ENCODE results near the gene HYAL3. TPM values are rescaled to one million over a fixed set of nuclear protein-coding genes. Genes with fewer than 3 reads are reported as not detected.
"Not testable (repeated sequence)": the region's sequence is repeated elsewhere in the genome, so short reads cannot be mapped to it uniquely, and the experiment has no call there.

The HYAL3 gene
- polyA plus RNA-seq, 1 experiment, result 8.5 TPM

DNA sequence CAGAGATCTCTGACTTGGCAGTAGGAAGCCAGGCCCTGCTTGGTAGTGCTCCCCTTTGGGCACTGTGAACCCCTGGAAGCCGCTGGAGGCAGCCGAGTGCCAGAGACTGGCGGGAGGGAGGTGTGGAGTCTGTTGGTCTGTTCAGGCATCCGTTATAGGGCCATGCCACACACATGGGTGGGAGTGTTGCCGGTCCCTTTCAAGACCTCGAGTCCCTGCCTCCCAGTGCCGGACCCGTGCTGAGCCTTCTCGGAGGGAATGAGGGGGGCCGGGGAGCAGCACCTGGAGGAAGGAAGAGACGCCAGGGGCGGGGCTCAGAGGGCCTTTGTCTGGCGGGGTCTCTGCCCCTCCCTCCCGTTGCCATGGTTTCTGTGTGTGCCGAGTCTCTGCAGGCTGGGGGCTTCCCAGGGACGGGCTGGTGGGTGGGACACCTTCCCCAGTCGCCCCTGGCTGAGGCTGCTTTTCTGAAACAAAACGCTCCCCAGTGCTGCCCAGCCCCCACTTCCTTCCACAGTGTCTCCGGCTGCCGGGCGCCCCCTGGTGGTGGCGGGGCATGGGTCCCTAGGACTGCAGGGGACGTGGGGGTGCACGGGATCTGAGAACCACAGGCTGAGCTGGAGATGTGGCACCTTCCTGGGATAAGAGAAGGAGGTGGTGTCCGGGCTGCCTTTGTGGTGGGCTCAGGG is 53.2 kb downstream of the HYAL3 start:
- DNase-seq (ENCODE audit: low read depth), result no peak
- Histone ChIP-seq H3K4me3 (ENCODE audit: low read depth, low read length) (peak overlapping the region; percentile 34), H3K36me3 (ENCODE audit: control insufficient read depth, insufficient read depth, low read length) (peaks cover 16% of the 10 kb centered on the region), H3K27me3 (ENCODE audit: control insufficient read depth, insufficient read depth, low read length) (no peaks in the 10 kb centered on the region)
- TF ChIP-seq, protein P1, sequence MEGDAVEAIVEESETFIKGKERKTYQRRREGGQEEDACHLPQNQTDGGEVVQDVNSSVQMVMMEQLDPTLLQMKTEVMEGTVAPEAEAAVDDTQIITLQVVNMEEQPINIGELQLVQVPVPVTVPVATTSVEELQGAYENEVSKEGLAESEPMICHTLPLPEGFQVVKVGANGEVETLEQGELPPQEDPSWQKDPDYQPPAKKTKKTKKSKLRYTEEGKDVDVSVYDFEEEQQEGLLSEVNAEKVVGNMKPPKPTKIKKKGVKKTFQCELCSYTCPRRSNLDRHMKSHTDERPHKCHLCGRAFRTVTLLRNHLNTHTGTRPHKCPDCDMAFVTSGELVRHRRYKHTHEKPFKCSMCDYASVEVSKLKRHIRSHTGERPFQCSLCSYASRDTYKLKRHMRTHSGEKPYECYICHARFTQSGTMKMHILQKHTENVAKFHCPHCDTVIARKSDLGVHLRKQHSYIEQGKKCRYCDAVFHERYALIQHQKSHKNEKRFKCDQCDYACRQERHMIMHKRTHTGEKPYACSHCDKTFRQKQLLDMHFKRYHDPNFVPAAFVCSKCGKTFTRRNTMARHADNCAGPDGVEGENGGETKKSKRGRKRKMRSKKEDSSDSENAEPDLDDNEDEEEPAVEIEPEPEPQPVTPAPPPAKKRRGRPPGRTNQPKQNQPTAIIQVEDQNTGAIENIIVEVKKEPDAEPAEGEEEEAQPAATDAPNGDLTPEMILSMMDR (IDR thresholded peaks at IDR 0.05; ENCODE audit: insufficient read depth, low read depth, low read length), result peak; percentile 100
- ChIA-PET CTCF (interaction anchor here (0.6 to 4.9 kb wide), 33 partner anchors 9 to 304 kb away, joined by 3 to 51 read pairs (median 4); partner anchors contain the start of genes GNAI2, GNAT1, HYAL3 and IFRD2), POLR2A (interaction anchor here (0.9 to 1.3 kb wide), 3 partner anchors 8 to 13 kb away, joined by 3 to 7 read pairs (median 4); partner anchors contain the start of gene GNAI2)

DNA sequence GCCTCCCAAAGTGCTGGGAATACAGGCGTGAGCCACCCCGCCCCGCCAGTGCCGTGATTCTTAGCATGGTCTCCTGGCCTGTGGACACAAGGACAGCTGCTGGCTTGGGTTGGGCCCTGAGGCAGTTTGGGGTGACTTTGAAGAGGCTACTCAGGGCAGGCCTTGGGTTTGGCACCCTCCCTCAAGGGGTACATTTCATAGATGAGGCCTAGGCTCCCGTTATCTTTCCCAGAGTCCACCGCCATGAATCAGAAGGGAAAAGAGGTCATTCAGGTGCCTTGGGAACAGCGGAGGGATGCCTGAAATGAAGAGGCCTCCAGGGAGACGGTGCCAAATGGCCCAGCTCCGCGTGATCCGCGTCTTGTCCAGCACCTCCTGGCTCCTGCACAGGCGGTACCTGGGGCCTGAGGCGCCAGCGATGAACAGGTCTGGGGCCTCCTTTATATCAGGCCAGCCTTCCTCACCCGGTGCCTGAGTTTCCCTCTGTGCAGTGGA is 53.9 kb downstream of the HYAL3 start:
- CTCF ChIA-PET, result interaction anchor here (0.7 to 1.0 kb wide), 2 partner anchors 19 to 34 kb away, joined by 3 read pairs; partner anchors contain the start of gene LSMEM2

DNA sequence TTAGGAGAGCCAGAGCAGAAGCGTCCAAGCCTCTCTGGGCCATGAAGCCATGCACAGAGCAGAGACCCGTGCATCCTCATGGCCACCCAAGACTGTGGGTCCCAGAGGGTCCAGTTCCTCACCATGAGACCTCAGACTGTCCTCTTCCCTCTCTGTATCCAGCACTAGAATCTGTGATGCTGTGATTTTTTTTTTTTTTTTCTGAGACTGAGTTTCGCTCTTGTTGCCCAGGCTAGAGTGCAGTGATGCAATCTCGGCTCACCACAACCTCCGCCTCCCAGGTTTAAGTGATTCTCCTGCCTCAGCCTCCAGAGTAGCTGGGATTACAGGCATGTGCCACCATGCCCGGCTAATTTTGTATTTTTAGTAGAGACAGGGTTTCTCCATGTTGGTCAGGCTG is 54.4 kb downstream of the HYAL3 start:
- POLR2A ChIA-PET; DNase-seq (ENCODE audit: low read depth); H3K27me3 ChIP-seq (ENCODE audit: control insufficient read depth, insufficient read depth, low read length); H3K4me3 ChIP-seq (ENCODE audit: low read depth, low read length): not testable (repeated sequence)
- CTCF ChIA-PET, result interaction anchor here (0.7 to 2.3 kb wide), 4 partner anchors 14 to 34 kb away, joined by 3 to 10 read pairs (median 3); partner anchors contain the start of gene LSMEM2
- H3K36me3 ChIP-seq (ENCODE audit: control insufficient read depth, insufficient read depth, low read length), result peaks cover 18% of the 10 kb centered on the region

More for the DNA sequence above, 53.9 kb downstream of the HYAL3 start:
- Histone ChIP-seq H3K36me3 (ENCODE audit: control insufficient read depth, insufficient read depth, low read length) (peaks cover 16% of the 10 kb centered on the region), H3K4me3 (ENCODE audit: low read depth, low read length) (no peak overlapping the region), H3K27me3 (ENCODE audit: control insufficient read depth, insufficient read depth, low read length) (no peaks in the 10 kb centered on the region)
- POLR2A ChIA-PET, result no interaction called here
- TF ChIP-seq, protein P1 (IDR thresholded peaks at IDR 0.05; ENCODE audit: insufficient read depth, low read depth, low read length), result no peak
- DNase-seq (ENCODE audit: low read depth), result no peak

DNA sequence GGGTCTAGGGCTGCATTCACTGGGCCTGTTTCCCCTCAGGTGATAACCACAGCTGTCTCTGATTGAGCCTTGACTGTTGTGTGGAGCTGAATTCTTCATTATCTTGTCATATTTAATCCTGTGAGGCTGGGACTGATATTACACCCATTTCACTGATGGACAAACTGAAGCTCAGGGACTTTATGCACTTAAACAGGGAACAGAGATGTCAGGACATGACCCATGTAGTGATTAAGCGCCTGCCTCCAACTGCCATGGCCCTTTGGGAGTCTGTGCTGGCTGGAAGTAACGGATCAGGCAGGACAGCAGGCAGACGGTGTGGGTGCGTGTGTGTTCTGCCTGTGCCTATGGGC is 55.7 kb downstream of the HYAL3 start:
- DNase-seq (ENCODE audit: low read depth), result no peak
- POLR2A ChIA-PET, result no interaction called here
- CTCF ChIA-PET, result interaction anchor here (0.6 to 2.3 kb wide), 6 partner anchors 15 to 49 kb away, joined by 3 to 10 read pairs (median 6); no protein-coding TSS in a partner anchor

DNA sequence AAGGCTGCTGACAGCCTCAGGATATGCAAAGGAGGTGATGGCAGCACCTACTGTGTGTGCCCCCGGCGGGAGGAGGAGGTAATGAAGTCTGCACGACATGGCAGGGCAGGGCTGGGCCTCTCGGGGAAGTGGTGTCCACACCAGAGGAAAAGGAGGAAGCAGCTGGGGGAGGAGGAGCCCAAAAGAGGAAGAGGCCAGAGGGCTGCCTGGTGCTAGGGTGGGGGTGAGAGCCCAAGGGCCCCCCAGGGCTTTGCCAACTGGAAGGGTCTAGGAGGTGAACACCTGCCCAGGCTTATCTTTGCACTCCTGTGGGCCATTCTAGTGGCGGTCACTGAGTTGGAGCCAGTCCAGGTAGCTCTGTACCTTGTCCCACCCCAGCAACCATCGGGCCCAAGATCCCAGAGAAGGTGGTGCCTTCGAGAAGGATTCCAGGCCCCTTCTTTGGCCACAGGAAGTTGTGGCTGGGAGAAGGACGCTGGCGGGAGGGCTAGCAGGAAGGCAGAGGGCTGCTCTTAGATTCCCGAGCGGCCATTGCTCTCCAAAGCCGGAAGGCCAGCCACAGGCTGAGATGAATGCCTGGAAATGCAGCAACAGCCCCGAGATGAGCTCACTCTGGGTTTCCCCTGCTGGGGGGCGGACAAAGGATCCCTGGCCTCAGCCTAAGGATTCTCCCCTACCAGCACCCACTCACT is 56.2 kb downstream of the HYAL3 start:
- CTCF ChIA-PET, result interaction anchor here (0.6 to 2.3 kb wide), 7 partner anchors 14 to 50 kb away, joined by 3 to 10 read pairs (median 6); no protein-coding TSS in a partner anchor
- TF ChIP-seq, protein P1 (IDR thresholded peaks at IDR 0.05; ENCODE audit: insufficient read depth, low read depth, low read length), result no peak
- H3K27me3 ChIP-seq (ENCODE audit: control insufficient read depth, insufficient read depth, low read length), result no peaks in the 10 kb centered on the region
- no peak for DNase-seq (ENCODE audit: low read depth)
- POLR2A ChIA-PET, result no interaction called here
- peaks cover 17% of the 10 kb centered on the region for H3K36me3 ChIP-seq (ENCODE audit: control insufficient read depth, insufficient read depth, low read length)
- H3K4me3 ChIP-seq (ENCODE audit: low read depth, low read length), result no peak overlapping the region

More for the DNA sequence above, 55.7 kb downstream of the HYAL3 start:
- Histone ChIP-seq H3K27me3 (ENCODE audit: control insufficient read depth, insufficient read depth, low read length) (no peaks in the 10 kb centered on the region), H3K36me3 (ENCODE audit: control insufficient read depth, insufficient read depth, low read length) (peaks cover 17% of the 10 kb centered on the region), H3K4me3 (ENCODE audit: low read depth, low read length) (no peak overlapping the region)
- TF ChIP-seq, protein P1 (IDR thresholded peaks at IDR 0.05; ENCODE audit: insufficient read depth, low read depth, low read length), result no peak

Other genes starting within 250 kb of the HYAL3 start
- gene RBM5, start 210.5 kb downstream of the HYAL3 start, polyA plus RNA-seq (2011; rRNA removed), result 171 and 205 TPM in 2 replicates
- gene SEMA3F, start 144.1 kb downstream of the HYAL3 start, polyA plus RNA-seq (2011; rRNA removed), result 7.4 and 11.4 TPM in 2 replicates
- gene GNAT1, start 107.8 kb downstream of the HYAL3 start, polyA plus RNA-seq (2011; rRNA removed), result not detected in 2 replicates
- gene SLC38A3, start 94.1 kb downstream of the HYAL3 start, polyA plus RNA-seq (2011; rRNA removed), result 0.17 and 0.22 TPM in 2 replicates
- gene GNAI2, start 63.2 kb downstream of the HYAL3 start, polyA plus RNA-seq (2011; rRNA removed), result 574 and 887 TPM in 2 replicates
- 32.7 and 59.0 TPM in 2 replicates for gene SEMA3B, start 30.3 kb downstream of the HYAL3 start, polyA plus RNA-seq (2011; rRNA removed)
- gene LSMEM2, start 20.3 kb downstream of the HYAL3 start, polyA plus RNA-seq (2011; rRNA removed), result not detected in 2 replicates
- gene IFRD2, start 7.0 kb downstream of the HYAL3 start, polyA plus RNA-seq (2011; rRNA removed), result 22.0 and 56.7 TPM in 2 replicates
- gene NAA80, start within 50 bp of the HYAL3 start, polyA plus RNA-seq (2011; rRNA removed), result 3.6 and 5.8 TPM in 2 replicates
- 0.10 and 0.12 TPM in 2 replicates for gene HYAL1, start 4.2 kb upstream of the HYAL3 start, polyA plus RNA-seq (2011; rRNA removed)
- gene HYAL2, start 23.3 kb upstream of the HYAL3 start, polyA plus RNA-seq (2011; rRNA removed), result 40.4 and 63.2 TPM in 2 replicates
- 33.8 and 38.9 TPM in 2 replicates for gene TUSC2, start 28.8 kb upstream of the HYAL3 start, polyA plus RNA-seq (2011; rRNA removed)
- gene RASSF1, start 41.4 kb upstream of the HYAL3 start, polyA plus RNA-seq (2011; rRNA removed), result 55.2 and 80.2 TPM in 2 replicates
- 0.65 and 1.3 TPM in 2 replicates for gene ZMYND10, start 46.3 kb upstream of the HYAL3 start, polyA plus RNA-seq (2011; rRNA removed)
- 31.4 and 45.0 TPM in 2 replicates for gene NPRL2, start 51.4 kb upstream of the HYAL3 start, polyA plus RNA-seq (2011; rRNA removed)
- gene CYB561D2, start 51.5 kb upstream of the HYAL3 start, polyA plus RNA-seq (2011; rRNA removed), result 22.3 and 39.3 TPM in 2 replicates
- 47.0 and 75.4 TPM in 2 replicates for gene TMEM115, start 60.1 kb upstream of the HYAL3 start, polyA plus RNA-seq (2011; rRNA removed)
- gene CACNA2D2, start 204.2 kb upstream of the HYAL3 start, polyA plus RNA-seq (2011; rRNA removed), result 0.04 and 0.11 TPM in 2 replicates

Data from BJ (cell line).